GM12878 (cell line): Measurements from ENCODE around the gene RIC8B. TPM values are rescaled to one million over a fixed set of nuclear protein-coding genes. Genes with fewer than 3 reads are reported as not detected.

Experiments
- ATAC-seq: fragments of 200-7000 bp; cut with Tn5 transposase; 3 replicates; pipeline ENCODE4 v1.9.1; 2020; ENCODE audit warnings: mild to moderate bottlenecking, moderate library complexity
- BruUV-seq: library from RNA; stranded (reverse); fragments of 400-500 nt; replicated peaks from 2 replicates; lab custom pipeline; 2021; lab: Mats Ljungman, UMichigan
- CTCF ChIA-PET: fragments of 300-600 bp; sonication (Branson Sonifier 250); formaldehyde crosslinking; extraction: SDS; loops from one replicate; lab custom pipeline; 2021; ENCODE audit warnings: inconsistent platforms; lab: Yijun Ruan, JAX
- POLR2A ChIA-PET: fragments of 350-600 bp; formaldehyde crosslinking; extraction: SDS; loops from one replicate; lab custom pipeline; 2021; ENCODE audit warnings: inconsistent platforms; lab: Charles Lee
- RAD21 ChIA-PET: fragments of 300-600 bp; sonication (Branson Sonifier 250); formaldehyde crosslinking; loops from one replicate; lab custom pipeline; 2023; ENCODE audit warnings: antibody characterized with exemption; ENCODE audit not compliant: unreplicated experiment; lab: Charles Lee
- SMC1A ChIA-PET: fragments of 300-600 bp; sonication (Branson Sonifier 250); formaldehyde crosslinking; loops from one replicate; lab custom pipeline; 2023; ENCODE audit not compliant: unreplicated experiment, uncharacterized antibody; lab: Charles Lee
- DNase-seq: peaks from one replicate; pipeline ENCODE4 v3.0.0-alpha.2; 2011; ENCODE audit warnings: low read depth, low spot score
- FAIRE-seq: peaks from 3 replicates; lab custom pipeline; 2011; peaks lifted over from hg19 to GRCh38; lab: Jason Lieb, UNC
- H2AFZ ChIP-seq: 2 replicates; pipeline ENCODE4 v1.6.0; 2011; ENCODE audit warnings: low read depth, low read length, control low read depth; ENCODE audit not compliant: control insufficient read depth
- H3K27ac ChIP-seq: 2 replicates; pipeline ENCODE4 v1.5.1; 2011; ENCODE audit warnings: control low read depth; ENCODE audit not compliant: control insufficient read depth, insufficient read depth
- H3K27me3 ChIP-seq, 2 experiments: replicated peaks in 1 of 2; 2 replicates each; pipeline versions ENCODE4 v1.6.0 to v1.6.1; 2011; ENCODE audit warnings: low read length in 1 of 2; ENCODE audit not compliant: control insufficient read depth in 2 of 2, insufficient read depth in 2 of 2
- H3K36me3 ChIP-seq, 2 experiments: 2 replicates each; pipeline ENCODE4 v1.5.1; 2011; ENCODE audit warnings: low read length in 1 of 2; ENCODE audit not compliant: control insufficient read depth in 2 of 2, insufficient read depth in 2 of 2
- H3K4me1 ChIP-seq: 2 replicates; pipeline ENCODE4 v1.6.1; 2011; ENCODE audit warnings: mild to moderate bottlenecking, low read length, moderate library complexity, mixed read lengths; ENCODE audit not compliant: control insufficient read depth, insufficient read depth
- H3K4me2 ChIP-seq: 2 replicates; pipeline ENCODE4 v1.6.0; 2011; ENCODE audit warnings: control low read depth; ENCODE audit not compliant: control insufficient read depth, insufficient read depth
- H3K4me3 ChIP-seq: fragments of 200-600 bp; sonication (generic); 2 replicates; pipeline ENCODE4 v1.5.1; 2016
- H3K79me2 ChIP-seq: 2 replicates; pipeline ENCODE4 v1.6.0; 2011; ENCODE audit warnings: low read length; ENCODE audit not compliant: control insufficient read depth, insufficient read depth
- H3K9ac ChIP-seq: 2 replicates; pipeline ENCODE4 v1.8.0; 2011; ENCODE audit warnings: low read length, control low read depth, mixed read lengths; ENCODE audit not compliant: control insufficient read depth, insufficient read depth
- H3K9me3 ChIP-seq: replicated peaks from 3 replicates; pipeline ENCODE4 v1.5.1; 2011; ENCODE audit warnings: mild to moderate bottlenecking, low read length; ENCODE audit not compliant: control insufficient read depth, insufficient read depth
- H4K20me1 ChIP-seq: 2 replicates; pipeline ENCODE4 v1.6.0; 2011; ENCODE audit not compliant: control insufficient read depth, insufficient read depth
- BRCA1 ChIP-seq: IDR thresholded peaks from 2 replicates; pipeline ENCODE4 v1.6.1; 2011; ENCODE audit warnings: low read depth, low read length, improper control_type of control experiment
- CBX3 ChIP-seq: fragments of 200-600 bp; sonication (generic); IDR thresholded peaks from 2 replicates; pipeline ENCODE4 v1.6.1; 2016; ENCODE audit warnings: low read depth, borderline replicate concordance
- MTA3 ChIP-seq: IDR thresholded peaks from 2 replicates; pipeline ENCODE4 v1.6.1; 2012; ENCODE audit warnings: low read length, inconsistent platforms, borderline replicate concordance
- PAX5 ChIP-seq: IDR thresholded peaks from 2 replicates; pipeline ENCODE4 v1.6.1; 2011; ENCODE audit warnings: low read depth, low read length, borderline replicate concordance
- WGBS: methylation state at CpG from one replicate; pipeline ENCODE4 v1.1.6; 2016; ENCODE audit warnings: low lambda C conversion rate; ENCODE audit not compliant: insufficient replicate concordance, insufficient coverage; ENCODE audit errors: missing lambda C conversion rate; 5-methylcytosine and 5-hydroxymethylcytosine counted together
- in situ Hi-C: fragments of 300-500 bp; cut with MboI; formaldehyde crosslinking; loops from 9 replicates; pipeline ENCODE4 v1.14.3; 2018; ENCODE audit warnings: mixed read lengths
- intact Hi-C: fragments of 100-400 bp; cut with micrococcal nuclease; formaldehyde crosslinking; loops from one replicate; pipeline ENCODE4 v1.14.2; 2022; ENCODE audit not compliant: unreplicated experiment
- polyA plus RNA-seq, 11 experiments: library from polyadenylated mRNA; depleted of rRNA in 4 of 11; unstranded in 6 of 11; stranded (reverse) in 5 of 11; fragments of >200 nt; fragmentation: Nextera tagmentation in 4 of 11; fragmentation: Illumina TruSeq in 1 of 11; extraction: Ambion mirVana in 4 of 11; extraction: Trizol in 1 of 11; gene quantifications; 1 replicate in 1 of 11; 2 replicates in 10 of 11; pipeline versions ENCODE4 v1.2.1 to v1.2.3, GENCODE V29; 2011 to 2016; ENCODE audit warnings: inconsistent platforms in 2 of 11, missing spikeins in 2 of 11, low read depth in 1 of 11
- total RNA-seq, 4 experiments: library from RNA; depleted of rRNA in 3 of 4; stranded (reverse); fragments of >200 nt in 3 of 4; fragmentation: Illumina TruSeq in 1 of 4; extraction: Trizol in 1 of 4; gene quantifications; 2 replicates each; pipeline versions ENCODE4 v1.2.1 to v1.2.3, GENCODE V29; 2013 to 2021
- TF ChIP-seq, protein P1 (sequence below): IDR thresholded peaks from 2 replicates; pipeline ENCODE4 v1.6.1; 2011; ENCODE audit warnings: mild to moderate bottlenecking, low read depth, low read length, moderate library complexity; ENCODE audit not compliant: insufficient replicate concordance
- TF ChIP-seq, protein P2 (sequence below): fragments of 450-650 bp; IDR thresholded peaks from 2 replicates; pipeline ENCODE4 v1.6.1; 2017; ENCODE audit warnings: antibody characterized with exemption, mild to moderate bottlenecking, moderate library complexity
- TF ChIP-seq, protein P3 (sequence below): fragments of 450-650 bp; IDR thresholded peaks from 2 replicates; pipeline ENCODE4 v1.6.1; 2017; ENCODE audit warnings: mild to moderate bottlenecking

RIC8B gene
- total and polyA plus RNA-seq, 10 of the 15 experiments (the other 5 are each of a cell fraction or from before 2014, with no cell fraction given), result 2.3 to 10.8 (median 6.2) TPM

DNA sequence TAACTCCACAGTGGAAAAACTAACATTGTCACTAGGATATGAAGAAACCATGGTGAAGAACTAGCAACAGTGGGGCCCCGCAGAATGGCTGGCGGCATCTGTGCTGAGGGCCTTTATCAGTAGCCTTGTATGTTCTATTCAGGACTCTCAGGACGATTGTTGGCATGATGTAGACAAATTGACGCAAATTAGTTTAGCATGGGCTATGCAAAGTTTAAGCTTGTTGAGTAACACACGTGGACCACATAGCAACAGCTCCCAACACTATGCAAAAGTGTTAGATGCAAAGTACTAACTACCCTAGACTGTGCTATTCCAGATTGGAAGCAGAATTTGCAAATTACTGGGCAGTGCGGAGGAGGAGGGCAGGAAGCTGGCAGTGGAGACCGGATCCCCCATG is 143.0 kb downstream of the RIC8B start:
- Histone ChIP-seq H3K9ac (no peak overlapping the region), H3K4me3 (no peak overlapping the region), H3K79me2 (no peaks in the 10 kb centered on the region), H3K27me3 (no peaks in the 10 kb centered on the region; a peak in 1 of 4 replicates), H3K4me2 (no peak overlapping the region), H3K36me3 (no peaks in the 10 kb centered on the region), H3K9me3 (no peaks in the 10 kb centered on the region), H3K27ac (no peak overlapping the region), H2AFZ (no peak overlapping the region), H3K4me1 (peaks cover 7% of the 10 kb centered on the region), H4K20me1 (no peaks in the 10 kb centered on the region)
- POLR2A ChIA-PET, result no interaction called here
- FAIRE-seq, result no peak
- 45% methylated on average over 7 of the region's 7 CpGs for WGBS
- RAD21 ChIA-PET, result interaction anchor here (0.6 to 3.0 kb wide), 5 partner anchors 13 to 560 kb away, joined by 3 to 24 read pairs (median 9); partner anchors contain the start of gene POLR3B
- no peak for ATAC-seq
- TF ChIP-seq, protein P1, sequence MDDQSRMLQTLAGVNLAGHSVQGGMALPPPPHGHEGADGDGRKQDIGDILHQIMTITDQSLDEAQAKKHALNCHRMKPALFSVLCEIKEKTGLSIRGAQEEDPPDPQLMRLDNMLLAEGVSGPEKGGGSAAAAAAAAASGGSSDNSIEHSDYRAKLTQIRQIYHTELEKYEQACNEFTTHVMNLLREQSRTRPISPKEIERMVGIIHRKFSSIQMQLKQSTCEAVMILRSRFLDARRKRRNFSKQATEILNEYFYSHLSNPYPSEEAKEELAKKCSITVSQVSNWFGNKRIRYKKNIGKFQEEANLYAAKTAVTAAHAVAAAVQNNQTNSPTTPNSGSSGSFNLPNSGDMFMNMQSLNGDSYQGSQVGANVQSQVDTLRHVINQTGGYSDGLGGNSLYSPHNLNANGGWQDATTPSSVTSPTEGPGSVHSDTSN, result no peak
- TF ChIP-seq, protein P2, sequence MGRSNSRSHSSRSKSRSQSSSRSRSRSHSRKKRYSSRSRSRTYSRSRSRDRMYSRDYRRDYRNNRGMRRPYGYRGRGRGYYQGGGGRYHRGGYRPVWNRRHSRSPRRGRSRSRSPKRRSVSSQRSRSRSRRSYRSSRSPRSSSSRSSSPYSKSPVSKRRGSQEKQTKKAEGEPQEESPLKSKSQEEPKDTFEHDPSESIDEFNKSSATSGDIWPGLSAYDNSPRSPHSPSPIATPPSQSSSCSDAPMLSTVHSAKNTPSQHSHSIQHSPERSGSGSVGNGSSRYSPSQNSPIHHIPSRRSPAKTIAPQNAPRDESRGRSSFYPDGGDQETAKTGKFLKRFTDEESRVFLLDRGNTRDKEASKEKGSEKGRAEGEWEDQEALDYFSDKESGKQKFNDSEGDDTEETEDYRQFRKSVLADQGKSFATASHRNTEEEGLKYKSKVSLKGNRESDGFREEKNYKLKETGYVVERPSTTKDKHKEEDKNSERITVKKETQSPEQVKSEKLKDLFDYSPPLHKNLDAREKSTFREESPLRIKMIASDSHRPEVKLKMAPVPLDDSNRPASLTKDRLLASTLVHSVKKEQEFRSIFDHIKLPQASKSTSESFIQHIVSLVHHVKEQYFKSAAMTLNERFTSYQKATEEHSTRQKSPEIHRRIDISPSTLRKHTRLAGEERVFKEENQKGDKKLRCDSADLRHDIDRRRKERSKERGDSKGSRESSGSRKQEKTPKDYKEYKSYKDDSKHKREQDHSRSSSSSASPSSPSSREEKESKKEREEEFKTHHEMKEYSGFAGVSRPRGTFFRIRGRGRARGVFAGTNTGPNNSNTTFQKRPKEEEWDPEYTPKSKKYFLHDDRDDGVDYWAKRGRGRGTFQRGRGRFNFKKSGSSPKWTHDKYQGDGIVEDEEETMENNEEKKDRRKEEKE, result no peak
- TF ChIP-seq MTA3, result no peak
- TF ChIP-seq, protein P3, sequence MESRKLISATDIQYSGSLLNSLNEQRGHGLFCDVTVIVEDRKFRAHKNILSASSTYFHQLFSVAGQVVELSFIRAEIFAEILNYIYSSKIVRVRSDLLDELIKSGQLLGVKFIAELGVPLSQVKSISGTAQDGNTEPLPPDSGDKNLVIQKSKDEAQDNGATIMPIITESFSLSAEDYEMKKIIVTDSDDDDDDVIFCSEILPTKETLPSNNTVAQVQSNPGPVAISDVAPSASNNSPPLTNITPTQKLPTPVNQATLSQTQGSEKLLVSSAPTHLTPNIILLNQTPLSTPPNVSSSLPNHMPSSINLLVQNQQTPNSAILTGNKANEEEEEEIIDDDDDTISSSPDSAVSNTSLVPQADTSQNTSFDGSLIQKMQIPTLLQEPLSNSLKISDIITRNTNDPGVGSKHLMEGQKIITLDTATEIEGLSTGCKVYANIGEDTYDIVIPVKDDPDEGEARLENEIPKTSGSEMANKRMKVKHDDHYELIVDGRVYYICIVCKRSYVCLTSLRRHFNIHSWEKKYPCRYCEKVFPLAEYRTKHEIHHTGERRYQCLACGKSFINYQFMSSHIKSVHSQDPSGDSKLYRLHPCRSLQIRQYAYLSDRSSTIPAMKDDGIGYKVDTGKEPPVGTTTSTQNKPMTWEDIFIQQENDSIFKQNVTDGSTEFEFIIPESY, result no peak
- TF ChIP-seq PAX5, result no peak
- no peak for TF ChIP-seq BRCA1
- no peak for TF ChIP-seq CBX3
- SMC1A ChIA-PET, result interaction anchor here (0.8 to 4.5 kb wide), 10 partner anchors 10 to 694 kb away, joined by 3 to 26 read pairs (median 4); partner anchors contain the start of gene POLR3B
- no TSS peak for BruUV-seq
- intact Hi-C loops, result loop anchor here (5.0 to 10.0 kb wide), 3 partner anchors 75 to 693 kb away; no protein-coding TSS in a partner anchor
- DNase-seq, result no peak
- in situ Hi-C loops, result loop anchor here (5.0 kb wide), 1 partner anchor 530 kb away; no protein-coding TSS in a partner anchor
- CTCF ChIA-PET, result interaction anchor here (1.0 to 7.8 kb wide), 7 partner anchors 12 to 560 kb away, joined by 3 to 102 read pairs (median 54); partner anchors contain the start of gene POLR3B
